OCI-LY1 (cell line): ENCODE measurements around the gene PAM.

Source experiments
- CTCF ChIP-seq: fragments of 200-600 bp; sonication (generic), shearing (Covaris generic); IDR thresholded peaks from 2 replicates; pipeline ENCODE4 v1.5.1; 2017; ENCODE audit warnings: mild to moderate bottlenecking, antibody characterized with exemption, low read length, moderate library complexity, mixed read lengths
- EZH2 ChIP-seq: fragments of 200-600 bp; sonication (generic), shearing (Covaris generic); IDR thresholded peaks from 2 replicates; pipeline ENCODE4 v1.8.0; 2017; ENCODE audit warnings: borderline replicate concordance, mixed run types, mild to moderate bottlenecking, antibody characterized with exemption, low read length, moderate library complexity, mixed read lengths

- no peak for TF ChIP-seq CTCF
- no peak for TF ChIP-seq EZH2
Observed at GRCh38 chr5:102875721-102876123, 120.6 kb downstream of the PAM start.
